GM12878 (cell line): ENCODE data around the gene RNF41. TPM values are rescaled to one million over a fixed set of nuclear protein-coding genes. Genes with fewer than 3 reads are reported as not detected.

Experiments
- ATAC-seq: fragments of 200-7000 bp; cut with Tn5 transposase; 3 replicates; pipeline ENCODE4 v1.9.1; 2020; ENCODE audit warnings: mild to moderate bottlenecking, moderate library complexity
- BruUV-seq: library from RNA; stranded (reverse); fragments of 400-500 nt; replicated peaks from 2 replicates; lab custom pipeline; 2021; lab: Mats Ljungman, UMichigan
- CTCF ChIA-PET: fragments of 300-600 bp; sonication (Branson Sonifier 250); formaldehyde crosslinking; extraction: SDS; loops from one replicate; lab custom pipeline; 2021; ENCODE audit warnings: inconsistent platforms; lab: Yijun Ruan, JAX
- POLR2A ChIA-PET: fragments of 350-600 bp; formaldehyde crosslinking; extraction: SDS; loops from one replicate; lab custom pipeline; 2021; ENCODE audit warnings: inconsistent platforms; lab: Charles Lee
- RAD21 ChIA-PET: fragments of 300-600 bp; sonication (Branson Sonifier 250); formaldehyde crosslinking; loops from one replicate; lab custom pipeline; 2023; ENCODE audit warnings: antibody characterized with exemption; ENCODE audit not compliant: unreplicated experiment; lab: Charles Lee
- SMC1A ChIA-PET: fragments of 300-600 bp; sonication (Branson Sonifier 250); formaldehyde crosslinking; loops from one replicate; lab custom pipeline; 2023; ENCODE audit not compliant: unreplicated experiment, uncharacterized antibody; lab: Charles Lee
- DNase-seq: peaks from one replicate; pipeline ENCODE4 v3.0.0-alpha.2; 2011; ENCODE audit warnings: low read depth, low spot score
- FAIRE-seq: peaks from 3 replicates; lab custom pipeline; 2011; peaks lifted over from hg19 to GRCh38; lab: Jason Lieb, UNC
- H2AFZ ChIP-seq: 2 replicates; pipeline ENCODE4 v1.6.0; 2011; ENCODE audit warnings: low read depth, low read length, control low read depth; ENCODE audit not compliant: control insufficient read depth
- H3K27ac ChIP-seq: 2 replicates; pipeline ENCODE4 v1.5.1; 2011; ENCODE audit warnings: control low read depth; ENCODE audit not compliant: control insufficient read depth, insufficient read depth
- H3K27me3 ChIP-seq, 2 experiments: replicated peaks in 1 of 2; 2 replicates each; pipeline versions ENCODE4 v1.6.0 to v1.6.1; 2011; ENCODE audit warnings: low read length in 1 of 2; ENCODE audit not compliant: control insufficient read depth in 2 of 2, insufficient read depth in 2 of 2
- H3K36me3 ChIP-seq, 2 experiments: 2 replicates each; pipeline ENCODE4 v1.5.1; 2011; ENCODE audit warnings: low read length in 1 of 2; ENCODE audit not compliant: control insufficient read depth in 2 of 2, insufficient read depth in 2 of 2
- H3K4me1 ChIP-seq: 2 replicates; pipeline ENCODE4 v1.6.1; 2011; ENCODE audit warnings: mild to moderate bottlenecking, low read length, moderate library complexity, mixed read lengths; ENCODE audit not compliant: control insufficient read depth, insufficient read depth
- H3K4me2 ChIP-seq: 2 replicates; pipeline ENCODE4 v1.6.0; 2011; ENCODE audit warnings: control low read depth; ENCODE audit not compliant: control insufficient read depth, insufficient read depth
- H3K4me3 ChIP-seq: fragments of 200-600 bp; sonication (generic); 2 replicates; pipeline ENCODE4 v1.5.1; 2016
- H3K79me2 ChIP-seq: 2 replicates; pipeline ENCODE4 v1.6.0; 2011; ENCODE audit warnings: low read length; ENCODE audit not compliant: control insufficient read depth, insufficient read depth
- H3K9ac ChIP-seq: 2 replicates; pipeline ENCODE4 v1.8.0; 2011; ENCODE audit warnings: low read length, control low read depth, mixed read lengths; ENCODE audit not compliant: control insufficient read depth, insufficient read depth
- H3K9me3 ChIP-seq: replicated peaks from 3 replicates; pipeline ENCODE4 v1.5.1; 2011; ENCODE audit warnings: mild to moderate bottlenecking, low read length; ENCODE audit not compliant: control insufficient read depth, insufficient read depth
- H4K20me1 ChIP-seq: 2 replicates; pipeline ENCODE4 v1.6.0; 2011; ENCODE audit not compliant: control insufficient read depth, insufficient read depth
- BCL3 ChIP-seq: IDR thresholded peaks from 2 replicates; pipeline ENCODE4 v1.6.1; 2011; ENCODE audit warnings: borderline replicate concordance, low read depth, mild to moderate bottlenecking, moderate library complexity, low read length; ENCODE audit not compliant: insufficient read depth, poor library complexity, severe bottlenecking
- DPF2 ChIP-seq: fragments of 450-650 bp; IDR thresholded peaks from 2 replicates; pipeline ENCODE4 v1.6.1; 2017; ENCODE audit warnings: mild to moderate bottlenecking
- FOXM1 ChIP-seq: IDR thresholded peaks from 2 replicates; pipeline ENCODE4 v1.6.1; 2012; ENCODE audit warnings: low read depth, mild to moderate bottlenecking, inconsistent platforms, low read length, moderate library complexity
- MTA3 ChIP-seq: IDR thresholded peaks from 2 replicates; pipeline ENCODE4 v1.6.1; 2012; ENCODE audit warnings: low read length, inconsistent platforms, borderline replicate concordance
- NR2F1 ChIP-seq: fragments of 450-650 bp; conservative IDR thresholded peaks from 2 replicates; pipeline ENCODE4 v1.6.1; 2017; ENCODE audit warnings: mild to moderate bottlenecking
- POLR2A ChIP-seq: IDR thresholded peaks from 2 replicates; pipeline ENCODE4 v1.6.1; 2011; ENCODE audit warnings: low read depth, mild to moderate bottlenecking, low read length
- POLR2AphosphoS2 ChIP-seq: IDR thresholded peaks from 2 replicates; pipeline ENCODE4 v1.6.1; 2011; ENCODE audit warnings: low read depth, mild to moderate bottlenecking, low read length, improper control_type of control experiment, moderate library complexity
- POLR2AphosphoS5 ChIP-seq: IDR thresholded peaks from 2 replicates; pipeline ENCODE4 v1.6.1; 2011; ENCODE audit warnings: mild to moderate bottlenecking, low read length, inconsistent platforms
- RAD51 ChIP-seq: fragments of 450-650 bp; IDR thresholded peaks from 2 replicates; pipeline ENCODE4 v1.6.1; 2016; ENCODE audit warnings: moderate library complexity, mild to moderate bottlenecking, inconsistent platforms
- SMC3 ChIP-seq: IDR thresholded peaks from 2 replicates; pipeline ENCODE4 v1.6.1; 2011; ENCODE audit warnings: low read length, improper control_type of control experiment, borderline replicate concordance
- SREBF1 ChIP-seq: IDR thresholded peaks from 2 replicates; pipeline ENCODE4 v1.6.1; 2012; ENCODE audit warnings: mild to moderate bottlenecking, low read length
- WGBS: methylation state at CpG from one replicate; pipeline ENCODE4 v1.1.6; 2016; ENCODE audit warnings: low lambda C conversion rate; ENCODE audit not compliant: insufficient replicate concordance, insufficient coverage; ENCODE audit errors: missing lambda C conversion rate; 5-methylcytosine and 5-hydroxymethylcytosine counted together
- in situ Hi-C: fragments of 300-500 bp; cut with MboI; formaldehyde crosslinking; loops from 9 replicates; pipeline ENCODE4 v1.14.3; 2018; ENCODE audit warnings: mixed read lengths
- intact Hi-C: fragments of 100-400 bp; cut with micrococcal nuclease; formaldehyde crosslinking; loops from one replicate; pipeline ENCODE4 v1.14.2; 2022; ENCODE audit not compliant: unreplicated experiment
- polyA plus RNA-seq, 11 experiments: library from polyadenylated mRNA; depleted of rRNA in 4 of 11; unstranded in 6 of 11; stranded (reverse) in 5 of 11; fragments of >200 nt; fragmentation: Nextera tagmentation in 4 of 11; fragmentation: Illumina TruSeq in 1 of 11; extraction: Ambion mirVana in 4 of 11; extraction: Trizol in 1 of 11; gene quantifications; 1 replicate in 1 of 11; 2 replicates in 10 of 11; pipeline versions ENCODE4 v1.2.1 to v1.2.3, GENCODE V29; 2011 to 2016; ENCODE audit warnings: inconsistent platforms in 2 of 11, missing spikeins in 2 of 11, low read depth in 1 of 11
- total RNA-seq, 4 experiments: library from RNA; depleted of rRNA in 3 of 4; stranded (reverse); fragments of >200 nt in 3 of 4; fragmentation: Illumina TruSeq in 1 of 4; extraction: Trizol in 1 of 4; gene quantifications; 2 replicates each; pipeline versions ENCODE4 v1.2.1 to v1.2.3, GENCODE V29; 2013 to 2021

The RNF41 gene
- total and polyA plus RNA-seq, 10 of the 15 experiments (the other 5 are each of a cell fraction or from before 2014, with no cell fraction given) = 11.1 to 47.8 (median 30.6) TPM

- DNase-seq = no peak
- ChIA-PET POLR2A (interaction anchor here (0.5 to 2.5 kb wide), 9 partner anchors 9 to 186 kb away, joined by 3 to 19 read pairs (median 6); partner anchors contain the start of genes ESYT1, RAB5B, RNF41 and SMARCC2), CTCF (interaction anchor here (0.6 to 2.2 kb wide), 10 partner anchors 15 to 430 kb away, joined by 3 to 13 read pairs (median 4); partner anchors contain the start of genes CD63 and SMARCC2), SMC1A (interaction anchor here (0.6 to 2.7 kb wide), 5 partner anchors 16 to 34 kb away, joined by 3 to 12 read pairs (median 8); partner anchors contain the start of genes ESYT1 and SMARCC2), RAD21 (interaction anchor here (1.2 to 2.8 kb wide), 6 partner anchors 16 to 62 kb away, joined by 4 to 18 read pairs (median 5); partner anchors contain the start of genes ESYT1, RNF41, SMARCC2 and ZC3H10)
- FAIRE-seq = peak; percentile 81
- Histone ChIP-seq H3K79me2 (peaks cover 39% of the 10 kb centered on the region), H3K36me3 (peaks cover 23 to 33% of the 10 kb centered on the region in 2 experiments), H3K9me3 (no peaks in the 10 kb centered on the region), H3K27me3 (no peaks in the 10 kb centered on the region), H2AFZ (no peak overlapping the region), H3K4me2 (peak overlapping the region; percentile 98), H3K4me1 (peaks cover 17% of the 10 kb centered on the region), H3K4me3 (peak overlapping the region; percentile 90), H3K9ac (peak overlapping the region; percentile 89), H3K27ac (peak overlapping the region; percentile 91), H4K20me1 (no peaks in the 10 kb centered on the region)
- 2% methylated on average over 8 of the region's 8 CpGs for WGBS
- TF ChIP-seq RAD51 (no peak), MTA3 (0 out of 2 replicates have a peak, but pooled peaks have one; percentile 61), POLR2A (peak; percentile 2), BCL3 (peak; percentile 41), POLR2AphosphoS5 (peak; percentile 3; the same call in 1 of the 2 replicates), SREBF1 (no peak), SMC3 (no peak), FOXM1 (peak; percentile 60; the same call in 1 of the 2 replicates), DPF2 (no peak), POLR2AphosphoS2 (peak; percentile 4), NR2F1 (no peak)
- in situ Hi-C loops (no loop called here), intact Hi-C loops (loop anchor here (2.0 kb wide), 1 partner anchor 29 kb away; the partner anchor contains the start of gene SMARCC2)
- ATAC-seq = no peak
- no TSS peak for BruUV-seq
These were observed 62.1 kb downstream of the RNF41 start for GRCh38 chr12:56159482-56160192.
